A375 (cell line): ENCODE results near the gene ITM2B. TPM values are rescaled to one million over a fixed set of nuclear protein-coding genes. Genes with fewer than 3 reads are reported as not detected.

Experiments used
- total RNA-seq: library from RNA; depleted of rRNA; stranded (reverse); fragments of >200 nt; shearing (Covaris generic); gene quantifications from 2 replicates; pipeline ENCODE4 v1.2.3, GENCODE V29; 2014; rRNA removed

The ITM2B gene
- total RNA-seq, result 60.3 and 78.7 TPM in 2 replicates

DNA sequence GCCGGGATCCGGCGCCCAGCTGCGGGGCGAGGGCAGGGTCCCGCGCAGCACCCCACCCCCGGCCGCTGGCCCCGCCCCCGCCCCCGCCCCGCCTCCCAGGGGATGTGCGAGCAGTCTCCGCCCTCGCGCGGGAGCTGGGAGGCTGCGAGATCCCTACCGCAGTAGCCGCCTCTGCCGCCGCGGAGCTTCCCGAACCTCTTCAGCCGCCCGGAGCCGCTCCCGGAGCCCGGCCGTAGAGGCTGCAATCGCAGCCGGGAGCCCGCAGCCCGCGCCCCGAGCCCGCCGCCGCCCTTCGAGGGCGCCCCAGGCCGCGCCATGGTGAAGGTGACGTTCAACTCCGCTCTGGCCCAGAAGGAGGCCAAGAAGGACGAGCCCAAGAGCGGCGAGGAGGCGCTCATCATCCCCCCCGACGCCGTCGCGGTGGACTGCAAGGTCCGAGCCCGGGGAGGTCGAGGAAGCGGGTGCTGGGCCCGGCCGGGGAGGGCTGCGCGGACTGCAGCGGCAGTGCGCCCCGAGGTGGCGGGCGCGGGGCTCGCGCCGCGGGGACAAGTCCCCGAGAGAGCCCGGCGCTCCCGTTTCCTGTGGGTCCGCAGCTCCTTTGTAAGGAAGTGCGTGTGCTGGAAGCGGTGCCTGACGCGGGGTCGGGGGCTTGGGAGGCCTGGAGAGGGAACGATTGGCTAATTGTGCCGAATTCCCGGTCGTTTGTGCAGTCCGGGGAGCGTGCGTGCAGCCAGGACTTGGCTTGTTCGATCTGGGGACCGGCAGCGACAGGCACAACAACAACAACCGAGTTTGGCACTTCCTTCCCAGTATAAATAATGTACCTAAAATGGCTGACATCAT, at the start of gene ITM2B:
ITM2B (plus strand) TSS at position 161 of the 843 bp plus-strand sequence; CDS start at position 316, 155 bp downstream.

GRCh38 chr13:48303359-48304142, 70.5 kb downstream of the ITM2B start, which contains the start of gene RB1:
Gene RB1 (plus strand): TSS chr13:48303751. CDS start chr13:48303913, 162 bp downstream.

Other genes with a start within 250 kb of the ITM2B start
- gene SUCLA2, start 231.9 kb upstream of the ITM2B start, total RNA-seq, result 28.3 and 30.9 TPM in 2 replicates
- gene NUDT15, start 195.5 kb upstream of the ITM2B start, total RNA-seq, result 20.3 and 22.8 TPM in 2 replicates
- 26.3 and 36.7 TPM in 2 replicates for gene MED4, start 138.1 kb upstream of the ITM2B start, total RNA-seq
- gene RB1, start 70.5 kb downstream of the ITM2B start, total RNA-seq, result 17.5 and 20.4 TPM in 2 replicates
- 3.3 and 5.5 TPM in 2 replicates for gene LPAR6, start 179.9 kb downstream of the ITM2B start, total RNA-seq